NCI-H460 (cell line): Measurements from ENCODE around the gene PITPNM1. TPM values are rescaled to one million over a fixed set of nuclear protein-coding genes. Genes with fewer than 3 reads are reported as not detected.
"Not testable (repeated sequence)": the region's sequence is repeated elsewhere in the genome, so short reads cannot be mapped to it uniquely, and the experiment has no call there.

Experiments used
- DNase-seq: peaks from one replicate; pipeline ENCODE4 v3.0.0-alpha.2; 2016; ENCODE audit warnings: low read depth; ENCODE audit errors: extremely low read depth
- total RNA-seq: library from RNA; depleted of rRNA; stranded (reverse); fragments of >200 nt; shearing (Covaris generic); gene quantifications from 2 replicates; pipeline ENCODE4 v1.2.3, GENCODE V29; 2014

The PITPNM1 gene
- total RNA-seq, 1 experiment from 2014 or later = 24.5 TPM

DNA sequence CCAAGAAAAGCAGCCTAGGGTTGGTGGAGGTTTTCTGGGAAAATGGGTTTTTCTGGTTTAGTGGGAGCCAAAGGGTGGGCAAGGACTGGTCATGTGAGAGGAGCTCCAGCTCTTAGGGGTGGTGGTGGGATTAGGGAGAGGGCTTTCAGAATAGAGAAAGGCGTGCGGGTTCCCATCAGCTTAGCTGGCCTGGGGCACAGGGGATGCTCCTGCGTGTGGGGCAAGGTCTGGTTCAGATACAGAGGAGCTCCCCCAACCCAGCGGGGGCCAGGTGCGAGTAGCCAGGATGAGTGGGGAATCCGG is 36.8 kb downstream of the PITPNM1 start:
- no peak for DNase-seq

DNA sequence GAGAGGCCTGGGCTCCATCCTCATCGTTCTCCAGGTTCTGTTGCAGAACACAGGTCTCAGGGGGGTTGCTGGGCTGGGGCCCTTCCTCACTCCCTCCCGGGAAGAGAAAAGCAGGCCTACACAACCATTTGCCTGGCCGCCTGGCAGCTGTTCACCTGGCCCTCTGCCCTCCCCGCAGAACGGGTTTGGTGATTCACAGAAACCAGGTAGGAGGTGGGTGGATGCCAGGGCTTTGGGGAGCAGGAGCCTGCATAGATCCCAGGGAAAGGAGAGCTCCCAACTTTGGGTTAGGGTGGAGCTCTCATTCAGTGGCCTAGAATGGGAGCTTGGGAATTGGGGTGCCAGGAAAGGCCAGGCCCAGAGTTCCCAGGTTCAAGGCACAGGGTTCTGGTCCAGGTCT is 37.1 kb downstream of the PITPNM1 start:
- no peak for DNase-seq

DNA sequence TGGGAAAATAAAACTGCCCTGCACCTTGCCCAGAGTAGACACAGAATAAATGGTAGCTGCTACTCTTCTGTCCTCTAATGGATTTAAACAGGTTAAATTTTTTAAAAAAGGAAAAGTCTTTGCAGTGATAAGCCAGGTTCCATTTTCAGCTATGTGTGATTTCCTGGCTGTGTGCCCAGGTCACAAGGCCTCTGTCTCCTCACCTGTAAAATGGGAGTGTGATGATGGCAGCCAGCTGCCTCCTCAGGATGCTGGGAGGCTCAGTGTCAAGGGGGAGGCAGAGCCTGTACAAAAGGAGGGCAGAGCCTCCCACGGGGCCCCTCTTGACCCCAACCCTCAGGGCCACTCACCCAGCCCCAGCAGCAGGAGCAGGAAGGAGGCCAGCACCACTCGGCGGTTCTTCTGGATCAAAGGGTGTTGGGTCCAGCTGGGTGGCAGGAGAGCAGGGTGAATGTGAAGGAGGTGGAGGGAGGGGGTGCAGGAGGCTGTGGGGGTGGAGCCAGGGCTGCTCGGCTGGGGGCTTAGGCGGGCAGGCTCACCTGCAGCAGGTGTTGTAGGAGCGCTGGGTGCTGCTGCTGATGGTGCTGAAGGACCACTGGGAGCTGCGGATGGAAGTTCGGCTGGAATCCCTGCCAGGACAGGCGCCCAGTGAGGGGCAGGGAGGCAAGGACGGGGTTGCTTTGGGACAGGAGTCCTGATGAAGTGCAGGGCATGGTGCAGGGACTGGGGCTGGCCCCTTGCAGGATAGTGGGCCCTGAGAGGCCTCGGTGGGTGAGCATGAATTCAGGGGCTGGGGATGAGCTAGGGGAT is 38.0 kb downstream of the PITPNM1 start:
- DNase-seq = no peak

DNA sequence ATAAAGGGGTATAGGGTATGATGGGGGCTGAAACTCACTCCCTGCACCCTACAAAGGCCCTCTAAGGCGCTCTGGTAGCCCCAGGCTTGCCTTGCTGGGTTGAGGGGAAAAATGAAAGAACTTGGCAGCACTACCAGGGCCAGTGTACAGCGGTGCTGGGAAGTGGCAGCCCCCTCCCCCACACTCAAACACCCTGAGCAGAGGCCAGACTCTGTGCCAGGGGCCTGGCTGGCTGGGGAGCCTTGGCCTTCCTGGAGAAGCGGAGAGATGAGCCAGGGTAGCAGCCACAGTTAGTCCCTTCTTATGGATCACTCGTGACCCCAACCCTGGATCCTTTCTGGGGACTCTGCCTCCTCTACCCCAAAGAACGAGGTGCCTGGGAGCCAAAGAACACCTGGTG is 38.8 kb downstream of the PITPNM1 start:
- DNase-seq = no peak

DNA sequence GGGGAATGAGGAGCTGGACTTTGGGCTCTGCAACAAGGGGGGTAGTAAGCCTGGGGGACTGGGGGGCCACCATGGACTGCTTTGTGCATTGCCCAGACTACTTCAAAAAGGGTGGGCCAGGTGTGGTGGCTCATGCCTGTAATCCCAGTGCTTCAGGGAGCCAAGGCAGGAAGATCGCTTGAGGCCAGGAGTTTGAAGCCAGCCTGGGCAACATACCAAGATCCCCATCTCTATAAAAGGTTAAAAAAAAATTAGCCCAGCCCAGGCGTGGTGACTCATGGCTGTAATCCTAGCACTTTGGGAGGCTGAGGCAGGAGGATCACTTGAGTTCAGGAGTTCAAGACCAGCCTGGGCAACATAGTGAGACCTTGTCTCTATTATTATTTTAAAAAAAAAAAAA is 39.6 kb downstream of the PITPNM1 start:
- not testable (repeated sequence) for DNase-seq

DNA sequence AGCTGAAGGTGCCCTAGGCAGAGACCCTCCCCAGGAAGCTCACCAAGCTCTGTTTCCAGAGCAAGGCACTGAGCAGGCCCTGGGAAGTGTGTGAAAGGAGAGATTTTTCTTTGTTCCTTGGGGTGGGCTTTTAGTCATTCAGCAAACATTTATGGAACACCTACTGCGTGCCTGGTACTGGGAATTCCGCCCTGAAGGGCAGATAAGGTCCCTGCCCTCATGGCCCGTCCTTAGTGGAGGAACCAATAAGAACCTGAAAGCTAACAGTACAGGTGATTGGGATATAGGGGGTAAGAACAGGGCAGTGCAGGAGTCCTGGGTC is 40.0 kb downstream of the PITPNM1 start:
- DNase-seq = no peak

DNA sequence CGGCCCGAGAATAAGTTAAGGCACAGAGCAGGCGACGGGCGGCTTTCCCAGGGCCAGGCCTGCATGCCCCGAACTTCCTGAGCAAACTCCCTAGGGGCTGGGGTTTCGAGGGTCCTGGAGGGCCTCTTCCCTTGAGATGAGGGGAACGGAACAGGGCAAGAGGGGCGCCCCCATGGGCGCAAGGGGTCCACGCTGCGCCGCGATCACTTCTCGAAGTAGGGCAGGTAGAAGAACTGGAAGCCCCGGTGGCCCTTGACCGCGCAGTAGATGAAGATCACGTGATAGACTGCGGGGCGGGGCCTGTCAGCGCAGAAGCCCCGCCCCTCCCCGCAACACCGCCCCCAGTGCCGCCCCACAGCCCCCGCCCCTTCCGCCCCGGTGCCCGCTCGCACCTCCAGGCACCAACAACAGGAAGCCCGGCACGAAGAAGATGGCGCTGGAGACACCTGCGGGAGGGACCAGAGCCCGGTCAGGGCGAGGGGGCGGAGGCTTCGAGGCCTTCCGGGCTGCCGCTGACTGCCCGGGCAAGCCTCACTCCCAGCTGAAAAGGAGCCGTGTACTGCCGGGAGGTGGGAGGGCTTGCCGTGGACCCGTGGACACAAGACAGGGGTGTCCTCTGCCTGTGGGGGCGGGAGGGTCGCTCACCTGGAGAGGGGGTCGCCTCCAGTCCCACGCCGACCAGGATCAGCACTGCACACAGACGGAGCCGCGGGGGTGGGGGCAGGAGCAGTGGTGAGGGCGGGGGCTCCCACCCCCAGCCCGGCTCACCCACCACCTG is 40.6 kb downstream of the PITPNM1 start:
- DNase-seq = peak; percentile 75

DNA sequence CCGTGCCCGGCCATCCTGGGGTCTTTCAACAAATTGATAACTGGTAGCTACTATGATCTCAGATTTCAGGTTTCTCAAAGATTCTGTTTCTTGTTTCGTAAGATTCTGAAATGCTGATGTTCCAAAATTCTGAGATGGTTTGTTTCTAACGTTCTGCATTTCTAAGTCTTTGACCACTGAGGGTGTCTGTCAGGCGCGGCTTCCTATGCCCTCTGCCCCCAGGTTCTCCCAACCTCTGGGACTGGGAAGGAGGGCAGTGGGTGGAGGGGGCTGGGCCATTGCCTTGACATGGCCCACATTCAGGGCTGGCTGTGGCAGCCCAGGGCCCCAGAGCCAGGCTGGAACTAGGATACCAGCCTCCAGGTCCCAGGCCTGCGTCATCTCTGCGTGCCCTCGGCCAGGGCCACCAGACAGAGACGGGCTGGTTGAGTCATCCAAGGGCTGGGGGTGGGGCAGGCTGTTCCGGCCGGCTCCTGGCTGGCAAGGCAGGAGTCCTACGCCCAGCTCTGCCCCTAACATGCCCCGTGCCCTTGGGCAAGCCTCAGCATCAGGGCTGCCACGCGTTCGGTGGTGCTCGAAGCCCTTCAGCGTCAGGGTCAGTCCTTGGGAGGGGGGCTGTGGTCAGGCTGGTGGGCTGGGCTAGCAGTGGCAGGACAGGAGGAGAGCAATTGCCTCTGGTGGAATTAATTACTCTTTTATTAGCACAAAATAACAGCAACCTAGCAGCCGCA is 41.3 kb downstream of the PITPNM1 start:
- peak; percentile 87 for DNase-seq

DNA sequence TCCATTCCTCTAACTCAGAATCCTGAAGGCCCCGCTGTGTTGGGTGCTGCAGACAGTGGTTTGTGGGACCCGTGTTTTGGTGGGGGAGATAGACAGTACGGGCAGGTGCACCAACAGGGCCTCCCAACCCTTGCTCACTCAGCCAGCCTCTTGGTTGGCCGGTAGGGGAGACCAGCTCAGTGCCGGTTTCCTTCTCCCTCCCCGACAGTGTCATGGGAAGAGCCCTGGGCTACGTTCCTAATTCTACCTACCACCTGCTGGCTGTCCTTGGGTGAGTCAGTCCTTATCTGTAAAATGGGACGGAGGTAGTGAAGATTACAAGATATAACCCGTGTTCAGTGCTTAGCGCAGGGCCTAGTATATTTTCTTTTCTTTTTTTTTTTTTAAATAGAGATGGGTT is 42.0 kb downstream of the PITPNM1 start:
- DNase-seq = no peak

DNA sequence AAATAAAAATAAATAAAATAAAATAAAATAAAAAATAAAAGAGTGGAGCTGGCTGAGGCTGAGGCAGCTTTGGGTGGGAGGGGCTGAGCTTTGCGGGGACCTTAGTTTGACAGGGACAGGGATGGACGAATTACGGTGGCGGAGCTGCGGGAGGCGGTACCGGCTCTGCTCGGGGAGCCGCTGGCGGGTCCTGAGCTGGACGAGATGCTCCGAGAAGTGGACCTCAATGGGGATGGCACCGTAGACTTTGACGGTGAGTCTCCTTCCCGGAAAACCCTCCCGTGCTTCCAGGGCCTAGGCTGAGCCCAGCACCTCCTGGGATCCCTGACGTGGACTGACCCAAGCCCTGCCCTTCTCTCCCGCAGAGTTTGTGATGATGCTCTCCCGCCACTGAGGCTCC is 46.9 kb downstream of the PITPNM1 start:
- DNase-seq = no peak

DNA sequence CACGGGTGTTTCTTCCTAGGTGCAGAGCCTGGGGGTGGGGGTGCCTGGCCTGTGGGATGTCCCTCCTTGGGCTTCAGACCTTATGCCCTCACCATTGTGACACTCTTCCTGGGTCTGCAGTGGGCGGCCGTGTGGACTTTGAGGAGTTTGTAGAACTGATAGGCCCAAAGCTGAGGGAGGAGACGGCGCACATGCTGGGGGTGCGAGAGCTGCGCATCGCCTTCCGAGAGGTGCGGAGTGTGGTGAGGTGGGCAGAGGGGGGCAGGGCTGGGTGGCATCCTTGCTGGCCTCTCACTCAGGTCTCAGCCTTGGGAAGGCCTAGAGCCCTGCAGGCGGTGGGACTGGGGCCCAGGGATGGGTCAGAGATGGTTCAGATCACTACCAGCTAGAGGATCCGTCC is 47.7 kb downstream of the PITPNM1 start:
- DNase-seq = no peak

DNA sequence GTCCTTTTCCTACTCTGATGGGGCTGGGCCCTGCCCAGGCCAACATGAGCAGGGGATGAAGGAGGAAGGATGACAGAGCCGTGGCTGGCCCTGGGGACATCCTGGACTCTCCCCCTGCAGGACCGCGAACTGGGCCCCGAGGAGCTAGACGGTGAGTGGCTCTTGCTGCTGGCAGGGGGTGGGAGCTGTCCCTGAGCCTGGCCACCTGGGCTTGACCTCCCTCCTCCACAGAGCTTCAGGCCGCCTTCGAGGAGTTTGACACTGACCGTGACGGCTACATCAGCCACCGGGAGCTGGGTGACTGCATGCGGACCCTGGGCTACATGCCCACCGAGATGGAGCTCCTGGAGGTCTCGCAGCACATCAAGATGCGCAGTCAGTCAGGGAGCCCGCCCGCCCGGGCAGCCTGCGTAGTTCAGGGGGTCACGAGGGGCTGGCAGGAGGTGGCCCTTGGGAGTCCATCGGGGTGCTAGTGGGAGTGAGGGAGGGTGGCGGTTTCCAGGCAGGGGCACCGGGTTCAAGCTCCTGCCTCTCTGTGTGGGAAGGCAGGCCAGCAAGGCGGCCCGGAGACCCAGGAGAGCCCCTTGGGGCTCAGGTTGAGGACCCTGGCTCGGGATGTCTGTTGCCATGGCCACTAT is 49.0 kb downstream of the PITPNM1 start:
- no peak for DNase-seq

DNA sequence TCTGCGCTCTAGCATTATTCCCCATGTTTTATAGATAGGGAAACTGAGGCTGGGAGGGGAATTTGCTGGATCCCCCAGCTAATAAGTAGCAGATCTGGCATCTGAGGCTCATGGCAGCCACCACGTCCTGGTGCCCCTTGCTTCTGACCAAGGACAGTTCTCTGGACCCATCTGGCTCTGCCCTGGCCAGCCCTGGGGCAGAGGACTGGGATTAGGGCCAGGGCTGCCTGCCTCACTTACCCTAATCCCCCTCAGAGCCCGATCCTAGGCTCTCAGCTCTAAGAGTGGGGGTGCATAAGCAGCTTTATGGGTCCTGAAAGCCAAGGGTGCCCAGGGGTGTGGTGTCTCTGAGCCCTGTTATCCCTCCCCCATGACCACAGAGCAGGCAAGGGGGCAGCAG is 50.1 kb downstream of the PITPNM1 start, which contains the start of gene CABP4:
Gene CABP4 (plus strand): TSS at position 301 of the 400 bp plus-strand sequence. CDS start 70 bp downstream, at position 371.
- no peak for DNase-seq

DNA sequence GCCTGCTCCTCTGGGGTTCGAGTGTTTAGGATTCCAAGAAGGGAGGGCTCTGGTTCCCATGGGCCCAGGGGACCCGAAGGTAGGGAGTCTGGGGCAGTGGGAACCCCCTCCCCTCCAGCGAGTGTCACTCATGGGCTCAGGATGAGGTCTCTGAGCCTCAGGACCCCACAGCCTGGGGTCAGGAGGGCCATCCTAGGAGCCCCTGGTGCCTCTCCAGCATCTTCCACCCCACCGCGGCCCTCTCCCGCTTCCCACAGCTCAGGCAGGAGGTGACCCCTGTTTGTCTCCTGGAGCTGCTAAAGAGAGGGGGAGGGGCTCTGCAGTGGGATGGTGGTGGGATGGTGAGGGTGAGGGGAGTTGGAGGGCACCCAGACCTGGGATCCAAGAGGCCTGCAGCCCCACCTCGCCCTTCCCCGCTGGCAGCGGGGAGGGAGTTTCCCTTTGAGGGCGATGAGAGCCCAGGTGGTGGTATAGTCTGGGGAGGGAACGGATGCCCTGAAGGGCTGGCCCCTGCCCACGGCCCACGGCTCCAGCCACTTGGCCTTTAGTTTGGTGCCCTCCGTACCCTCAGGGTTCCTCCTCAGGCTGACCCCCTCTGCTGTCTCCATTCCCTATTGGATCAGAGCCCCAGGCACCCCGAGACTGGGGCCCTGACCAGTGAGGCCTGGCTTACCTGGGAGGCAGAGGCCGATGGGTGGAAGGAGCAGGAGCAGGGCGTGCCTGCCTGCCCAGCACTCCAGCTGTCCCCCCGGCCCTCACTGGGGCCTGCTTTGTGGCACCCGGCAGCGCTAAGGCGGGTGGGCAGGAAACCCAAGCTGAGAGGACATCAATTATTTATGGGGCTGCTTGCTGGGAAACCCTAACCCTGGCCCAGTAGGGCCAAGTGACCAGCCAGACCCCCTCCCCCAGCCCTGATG is 51.1 kb downstream of the PITPNM1 start:
- DNase-seq = no peak

DNA sequence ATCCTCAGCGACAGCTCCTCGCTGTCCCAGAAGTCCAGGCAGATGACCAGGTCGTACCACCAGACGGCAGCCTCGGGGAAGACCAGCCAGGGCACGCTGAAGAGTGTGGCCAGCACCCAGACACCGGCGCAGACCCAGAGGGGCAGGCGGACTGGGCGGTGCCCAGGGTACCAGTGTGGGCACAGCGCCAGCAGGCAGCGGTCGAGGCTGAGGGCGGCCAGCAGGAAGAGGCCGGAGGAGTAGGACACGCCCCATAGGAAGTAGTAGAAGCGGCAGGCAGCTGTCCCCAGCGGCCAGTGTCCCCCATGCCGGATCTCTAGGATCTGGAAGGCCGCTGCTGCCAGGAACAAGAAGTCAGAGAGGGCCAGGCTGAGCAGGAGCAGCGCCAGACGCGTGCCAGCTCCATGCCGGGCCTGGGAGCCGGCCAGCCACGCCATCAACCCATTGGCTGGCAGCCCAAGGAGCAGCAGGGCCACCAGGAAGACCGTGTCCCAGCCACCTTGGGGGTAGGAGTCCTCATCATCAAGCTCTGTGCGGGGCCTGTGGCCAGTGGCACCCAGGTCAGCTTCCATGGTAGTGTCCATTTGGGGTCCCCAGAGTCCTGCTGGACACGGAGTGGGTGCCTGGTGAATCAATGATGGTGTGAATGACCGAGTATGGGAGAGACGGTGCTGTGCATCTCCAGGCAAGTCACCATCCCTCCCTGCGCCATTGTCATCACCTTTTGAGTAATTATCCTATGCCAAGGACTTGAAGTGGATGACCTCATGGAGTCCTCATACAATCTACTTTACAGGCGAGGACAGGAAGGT is 52.8 kb downstream of the PITPNM1 start, which contains the start of gene GPR152:
Gene GPR152 (minus strand): TSS at position 589 of the 812 bp plus-strand sequence. CDS start 5 bp downstream, at position 584.
- DNase-seq = no peak

DNA sequence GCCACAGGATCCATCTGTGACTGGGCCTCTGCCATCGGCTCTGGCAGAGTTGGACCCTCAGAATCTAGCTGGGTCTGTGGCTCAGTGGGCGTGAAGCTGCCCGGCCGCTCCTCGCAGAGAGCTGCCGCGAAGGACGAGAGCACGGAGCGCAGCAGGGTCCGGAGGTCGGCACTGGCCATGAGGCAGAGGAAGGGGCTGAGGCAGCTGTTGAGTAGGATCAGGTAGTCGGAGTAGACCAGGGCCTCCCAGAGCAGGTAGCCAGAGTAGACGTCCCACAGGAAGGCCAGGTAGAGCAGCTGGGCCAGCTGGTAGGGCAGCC is 53.5 kb downstream of the PITPNM1 start:
- no peak for DNase-seq

DNA sequence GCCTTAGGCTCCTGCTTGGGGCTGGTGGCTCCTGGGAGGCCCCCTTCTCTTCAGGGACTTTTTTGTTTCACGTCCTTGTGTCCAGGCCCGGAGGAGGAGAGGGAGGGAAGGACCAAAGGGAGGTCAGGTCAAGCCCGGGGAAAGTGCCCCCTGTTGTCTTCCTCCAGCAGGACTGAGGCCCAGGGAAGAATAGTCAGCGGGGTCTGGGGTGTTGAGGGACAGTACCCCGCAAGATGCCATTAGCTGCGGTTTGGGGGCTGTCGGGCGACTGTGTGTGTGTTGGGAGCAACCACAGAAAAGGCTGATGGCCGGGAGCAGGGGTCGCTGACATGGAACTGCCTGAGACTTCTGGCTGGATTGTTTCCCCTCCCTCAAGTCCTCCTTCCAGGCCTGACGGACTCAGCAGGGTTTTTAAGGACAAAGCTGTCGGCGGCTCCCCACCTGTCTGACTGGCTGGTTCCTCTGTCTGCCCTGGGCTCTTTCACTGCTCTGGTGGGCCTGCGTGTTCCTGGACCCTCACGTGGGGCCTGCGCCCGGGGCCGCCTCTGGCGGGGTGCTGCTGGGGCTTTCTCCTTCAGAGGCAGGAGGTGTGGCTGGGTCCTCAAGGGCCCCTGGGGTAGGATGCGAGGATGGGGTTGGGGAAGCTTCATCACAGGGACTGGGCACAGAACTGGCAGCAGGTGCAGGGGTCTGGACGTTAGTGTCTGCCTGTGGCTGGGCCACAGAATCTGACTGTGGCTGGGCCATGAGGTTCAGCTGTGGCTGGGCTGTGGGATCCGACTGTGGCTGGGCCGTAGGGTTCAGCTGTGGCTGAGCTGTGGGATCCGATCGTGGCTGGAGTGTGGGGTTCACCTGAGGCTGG is 54.1 kb downstream of the PITPNM1 start:
- DNase-seq = no peak

DNA sequence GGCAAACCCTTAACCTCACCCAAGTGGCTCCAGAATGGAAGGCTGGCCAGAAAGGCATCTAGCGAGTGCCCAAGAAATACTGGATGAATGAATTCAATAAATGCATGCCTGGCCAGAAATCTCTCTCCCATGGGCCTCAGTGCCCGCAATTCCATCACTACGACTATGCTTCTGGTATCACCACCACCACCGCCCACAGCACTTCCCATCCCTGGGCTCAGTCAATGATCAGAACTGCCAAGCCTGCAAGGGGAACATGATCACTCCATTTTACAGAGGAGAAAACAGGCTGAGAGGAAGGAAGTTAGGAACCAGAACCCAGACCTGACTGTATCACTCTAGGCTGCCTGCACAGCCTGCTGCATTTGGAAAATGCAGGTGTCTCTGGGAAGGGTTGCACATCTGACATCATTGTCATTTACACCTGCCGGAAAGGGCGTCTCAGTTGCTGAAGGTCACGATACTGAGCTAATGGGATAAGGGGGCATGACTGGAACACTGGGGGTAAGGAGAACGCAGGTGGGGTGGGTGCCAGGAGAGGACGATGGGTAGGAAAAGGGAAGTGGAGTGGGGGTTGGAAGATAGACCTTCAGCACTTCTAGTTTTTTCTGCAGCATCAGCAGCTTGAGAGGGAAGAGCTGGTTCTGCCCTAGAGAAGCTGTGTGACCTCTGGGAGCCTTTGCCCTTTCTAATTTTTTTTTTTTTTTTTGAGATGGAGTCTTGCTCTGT is 55.9 kb downstream of the PITPNM1 start:
- DNase-seq = no peak
